Measurements from ENCODE around the gene IFT88.

IFT88 gene

GRCh38 chr13:20684041-20684440, 117.1 kb downstream of the IFT88 start:
- TF ChIP-seq MAX (IDR thresholded peaks at IDR 0.05) (no peak), CREB1 (IDR thresholded peaks at IDR 0.05; ENCODE audit: low read depth) (no peak), YY1 (IDR thresholded peaks at IDR 0.05; ENCODE audit: low read depth) (no peak), NFIC (IDR thresholded peaks at IDR 0.05) (no peak), FOXM1 (IDR thresholded peaks at IDR 0.05; ENCODE audit: borderline replicate concordance, low read depth) (no peak), CEBPB (IDR thresholded peaks at IDR 0.05) (no peak), REST (IDR thresholded peaks at IDR 0.05; ENCODE audit: low read depth) (no peak), EP300 (IDR thresholded peaks at IDR 0.05; ENCODE audit: borderline replicate concordance) (no peak), TAF1 (IDR thresholded peaks at IDR 0.05; ENCODE audit: low read depth) (no peak), TEAD4 (IDR thresholded peaks at IDR 0.05) (no peak), TCF12 (IDR thresholded peaks at IDR 0.05; ENCODE audit: low read depth) (no peak), ZBTB7A (IDR thresholded peaks at IDR 0.05; ENCODE audit: low read depth) (no peak), RAD21 (IDR thresholded peaks at IDR 0.05; ENCODE audit: low read depth) (no peak)

- TF ChIP-seq YY1 (IDR thresholded peaks at IDR 0.05; ENCODE audit: low read depth): no peak
- TF ChIP-seq TEAD4 (IDR thresholded peaks at IDR 0.05): no peak
- TF ChIP-seq EP300 (IDR thresholded peaks at IDR 0.05; ENCODE audit: borderline replicate concordance): no peak
- TF ChIP-seq TAF1 (IDR thresholded peaks at IDR 0.05; ENCODE audit: low read depth): no peak
- TF ChIP-seq TCF12 (IDR thresholded peaks at IDR 0.05; ENCODE audit: low read depth): no peak
- no peak for TF ChIP-seq CEBPB (IDR thresholded peaks at IDR 0.05)
- no peak for TF ChIP-seq ZBTB7A (IDR thresholded peaks at IDR 0.05; ENCODE audit: low read depth)
Measured at GRCh38 chr13:20684546-20684945, 117.6 kb downstream of the IFT88 start.

GRCh38 chr13:20685092-20685491, 118.1 kb downstream of the IFT88 start:
- TF ChIP-seq EP300 (IDR thresholded peaks at IDR 0.05; ENCODE audit: borderline replicate concordance) (no peak), EGR1 (IDR thresholded peaks at IDR 0.05) (no peak), REST (IDR thresholded peaks at IDR 0.05; ENCODE audit: low read depth) (no peak), TCF12 (IDR thresholded peaks at IDR 0.05; ENCODE audit: low read depth) (no peak), TAF1 (IDR thresholded peaks at IDR 0.05; ENCODE audit: low read depth) (no peak), FOXM1 (IDR thresholded peaks at IDR 0.05; ENCODE audit: borderline replicate concordance, low read depth) (no peak), RAD21 (IDR thresholded peaks at IDR 0.05; ENCODE audit: low read depth) (no peak), ZBTB7A (IDR thresholded peaks at IDR 0.05; ENCODE audit: low read depth) (no peak), TEAD4 (IDR thresholded peaks at IDR 0.05) (no peak), YY1 (IDR thresholded peaks at IDR 0.05; ENCODE audit: low read depth) (no peak), CREB1 (IDR thresholded peaks at IDR 0.05; ENCODE audit: low read depth) (no peak), USF1 (IDR thresholded peaks at IDR 0.05) (no peak), MAX (IDR thresholded peaks at IDR 0.05) (no peak)

GRCh38 chr13:20686167-20686566, 119.2 kb downstream of the IFT88 start:
- no peak for TF ChIP-seq EGR1 (IDR thresholded peaks at IDR 0.05)
- TF ChIP-seq RAD21 (IDR thresholded peaks at IDR 0.05; ENCODE audit: low read depth): no peak
- TF ChIP-seq USF1 (IDR thresholded peaks at IDR 0.05): no peak
- no peak for TF ChIP-seq TAF1 (IDR thresholded peaks at IDR 0.05; ENCODE audit: low read depth)

GRCh38 chr13:20686863-20687579, 120.1 kb downstream of the IFT88 start:
- no peak for TF ChIP-seq CREB1 (IDR thresholded peaks at IDR 0.05; ENCODE audit: low read depth)
- no peak for TF ChIP-seq EP300 (IDR thresholded peaks at IDR 0.05; ENCODE audit: borderline replicate concordance)
- no peak for TF ChIP-seq TAF1 (IDR thresholded peaks at IDR 0.05; ENCODE audit: low read depth)
- no peak for TF ChIP-seq CEBPB (IDR thresholded peaks at IDR 0.05)
- no peak for TF ChIP-seq EGR1 (IDR thresholded peaks at IDR 0.05)
- no peak for TF ChIP-seq USF1 (IDR thresholded peaks at IDR 0.05)
- TF ChIP-seq TEAD4 (IDR thresholded peaks at IDR 0.05): no peak
- no peak for TF ChIP-seq ZBTB7A (IDR thresholded peaks at IDR 0.05; ENCODE audit: low read depth)
- no peak for TF ChIP-seq YY1 (IDR thresholded peaks at IDR 0.05; ENCODE audit: low read depth)
- no peak for TF ChIP-seq REST (IDR thresholded peaks at IDR 0.05; ENCODE audit: low read depth)
- TF ChIP-seq MAX (IDR thresholded peaks at IDR 0.05): no peak
- no peak for TF ChIP-seq TCF12 (IDR thresholded peaks at IDR 0.05; ENCODE audit: low read depth)

Data from Ishikawa (cell line).